HG02678 (cell line): ENCODE measurements around the gene SCYGR8.
"Not testable (repeated sequence)": the region's sequence is repeated elsewhere in the genome, so short reads cannot be mapped to it uniquely, and the experiment has no call there.

Experiments
- ATAC-seq: cut with Tn5 transposase; IDR thresholded peaks from one replicate; pipeline ENCODE4 v1.9.1; 2021; ENCODE audit warnings: mild to moderate bottlenecking, moderate library complexity; ENCODE audit not compliant: unreplicated experiment

SCYGR8 gene

GRCh38 chr2:227745594-227745993 is at the start of gene SCYGR8:
Gene SCYGR8 (plus strand): TSS chr2:227745894. CDS start chr2:227745894, 0 bp downstream.
- no peak for ATAC-seq

GRCh38 chr2:227696990-227697679 is 48.6 kb upstream of the SCYGR8 start:
- no peak for ATAC-seq

GRCh38 chr2:227701556-227701955 is 44.1 kb upstream of the SCYGR8 start:
- no peak for ATAC-seq

GRCh38 chr2:227703280-227703732 is 42.4 kb upstream of the SCYGR8 start:
- ATAC-seq, result no peak

- no peak for ATAC-seq
These were observed 41.7 kb upstream of the SCYGR8 start for GRCh38 chr2:227703961-227704360.

GRCh38 chr2:227706859-227707258 is 38.8 kb upstream of the SCYGR8 start:
- no peak for ATAC-seq

GRCh38 chr2:227707390-227707789 is 38.3 kb upstream of the SCYGR8 start:
- ATAC-seq, result no peak

- no peak for ATAC-seq
These were observed 34.7 kb upstream of the SCYGR8 start for GRCh38 chr2:227710986-227711385.

- ATAC-seq, result no peak
These were observed 32.4 kb upstream of the SCYGR8 start for GRCh38 chr2:227713291-227713690.

- ATAC-seq, result no peak
These were observed 29.2 kb upstream of the SCYGR8 start for GRCh38 chr2:227716501-227716900.

GRCh38 chr2:227717687-227718567 is 27.8 kb upstream of the SCYGR8 start, which contains the start of gene SLC19A3:
Gene SLC19A3 (minus strand): TSS chr2:227718028. CDS start chr2:227702318, 15,710 bp downstream.
- ATAC-seq, result no peak

GRCh38 chr2:227719641-227720040 is 26.1 kb upstream of the SCYGR8 start:
- ATAC-seq, result no peak

- ATAC-seq, result no peak
These were observed 25.0 kb upstream of the SCYGR8 start for GRCh38 chr2:227720680-227721079.

GRCh38 chr2:227722821-227723220 is 22.9 kb upstream of the SCYGR8 start:
- ATAC-seq, result not testable (repeated sequence)

GRCh38 chr2:227724394-227725039 is 21.2 kb upstream of the SCYGR8 start, which contains the start of gene SCYGR6:
Gene SCYGR6 (minus strand): TSS chr2:227724757. CDS start chr2:227724757, 0 bp downstream.
- ATAC-seq, result no peak

GRCh38 chr2:227728035-227728434 is 17.7 kb upstream of the SCYGR8 start, which contains the start of gene SCYGR7:
Gene SCYGR7 (plus strand): TSS chr2:227728335. CDS start chr2:227728335, 0 bp downstream.
- no peak for ATAC-seq

GRCh38 chr2:227739351-227739750 is 6.3 kb upstream of the SCYGR8 start:
- ATAC-seq, result no peak

GRCh38 chr2:227740705-227741104 is 5.0 kb upstream of the SCYGR8 start:
- ATAC-seq, result not testable (repeated sequence)

- ATAC-seq, result no peak
These were observed 2.4 kb downstream of the SCYGR8 start for GRCh38 chr2:227748079-227748478.

GRCh38 chr2:227756261-227756660 is 10.6 kb downstream of the SCYGR8 start:
- ATAC-seq, result not testable (repeated sequence)
